ENCODE data around the gene RANBP3L. TPM values are rescaled to one million over a fixed set of nuclear protein-coding genes. Genes with fewer than 3 reads are reported as not detected.

The RANBP3L gene
- total and polyA plus RNA-seq, 2 experiments from 2014 or later, result not detected

DNA sequence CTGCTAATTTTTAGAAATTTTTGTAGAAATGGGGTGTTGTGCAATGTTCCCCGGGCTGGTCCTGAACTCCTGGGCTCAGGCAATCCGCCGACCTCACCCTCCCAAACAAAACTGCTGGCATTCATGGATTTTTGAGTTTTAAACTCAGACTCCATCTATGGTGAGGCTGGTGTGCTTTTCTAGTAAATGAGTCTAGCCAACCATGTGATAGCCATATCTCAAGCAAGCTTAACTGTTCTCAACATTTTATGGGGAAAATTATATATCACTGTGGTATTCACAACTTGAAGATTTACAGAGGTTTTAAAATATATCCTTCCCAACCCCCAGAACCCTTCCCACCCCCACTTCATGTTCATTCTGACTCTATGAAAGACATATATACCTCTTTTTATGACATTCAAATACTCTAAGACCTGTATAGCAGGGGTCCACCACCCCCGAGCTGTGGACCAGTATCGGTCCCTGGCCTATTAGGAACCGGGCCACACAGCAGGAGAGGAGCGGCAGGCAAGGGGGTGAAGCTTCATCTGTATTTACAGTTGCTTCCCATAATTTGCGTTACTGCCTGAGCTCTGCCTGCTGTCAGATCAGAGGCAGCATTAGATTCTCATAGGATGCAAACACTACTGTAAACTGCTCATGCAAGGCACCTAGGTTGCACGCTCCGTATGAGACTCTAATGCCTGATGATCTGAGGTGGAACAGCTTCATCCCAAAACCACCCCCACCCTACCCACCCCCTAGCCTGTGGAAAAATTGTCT is 55.5 kb downstream of the RANBP3L start:
- Histone ChIP-seq H3K79me2 (replicated peaks; ENCODE audit: insufficient read depth) (no peaks in the 10 kb centered on the region), H3K9me2 (ENCODE audit: insufficient read depth) (no peaks in the 10 kb centered on the region; the same call in 1 of the 2 replicates), H3F3A (replicated peaks; ENCODE audit: low read depth) (no peaks in the 10 kb centered on the region), H3K36me3 (ENCODE audit: insufficient read depth) (no peaks in the 10 kb centered on the region), H3K4me2 (no peak overlapping the region), H3K27me3 (ENCODE audit: insufficient read depth) (peaks cover 15% of the 10 kb centered on the region), H3K27ac (ENCODE audit: low read depth) (no peak overlapping the region), H4K20me1 (replicated peaks; ENCODE audit: insufficient read depth) (no peaks in the 10 kb centered on the region), H3K4me3 (no peak overlapping the region), H3K4me1 (ENCODE audit: insufficient read depth) (no peaks in the 10 kb centered on the region), H2AFZ (no peak overlapping the region)
- Mint-ChIP-seq H3K36me3 (ENCODE audit: low read depth) (peaks cover 10% of the 10 kb centered on the region; the same call in 2 of the 3 replicates), H3K9me3 (peaks cover 13% of the 10 kb centered on the region; the same call in 2 of the 3 replicates), H3K27ac (no peak overlapping the region), H3K27me3 (ENCODE audit: insufficient read depth, low read depth, poor library complexity) (peaks cover 18% of the 10 kb centered on the region), H3K4me3 (no peak overlapping the region), H3K4me1 (0 out of 3 replicates have a peak, but pooled peaks cover 2% of the 10 kb centered on the region)
- ATAC-seq (no peak), DNase-seq (ENCODE audit: low spot score) (no peak)
- no peak for TF ChIP-seq JUNB (IDR thresholded peaks at IDR 0.05; ENCODE audit: unreplicated experiment)
- TF ChIP-seq, protein P1, sequence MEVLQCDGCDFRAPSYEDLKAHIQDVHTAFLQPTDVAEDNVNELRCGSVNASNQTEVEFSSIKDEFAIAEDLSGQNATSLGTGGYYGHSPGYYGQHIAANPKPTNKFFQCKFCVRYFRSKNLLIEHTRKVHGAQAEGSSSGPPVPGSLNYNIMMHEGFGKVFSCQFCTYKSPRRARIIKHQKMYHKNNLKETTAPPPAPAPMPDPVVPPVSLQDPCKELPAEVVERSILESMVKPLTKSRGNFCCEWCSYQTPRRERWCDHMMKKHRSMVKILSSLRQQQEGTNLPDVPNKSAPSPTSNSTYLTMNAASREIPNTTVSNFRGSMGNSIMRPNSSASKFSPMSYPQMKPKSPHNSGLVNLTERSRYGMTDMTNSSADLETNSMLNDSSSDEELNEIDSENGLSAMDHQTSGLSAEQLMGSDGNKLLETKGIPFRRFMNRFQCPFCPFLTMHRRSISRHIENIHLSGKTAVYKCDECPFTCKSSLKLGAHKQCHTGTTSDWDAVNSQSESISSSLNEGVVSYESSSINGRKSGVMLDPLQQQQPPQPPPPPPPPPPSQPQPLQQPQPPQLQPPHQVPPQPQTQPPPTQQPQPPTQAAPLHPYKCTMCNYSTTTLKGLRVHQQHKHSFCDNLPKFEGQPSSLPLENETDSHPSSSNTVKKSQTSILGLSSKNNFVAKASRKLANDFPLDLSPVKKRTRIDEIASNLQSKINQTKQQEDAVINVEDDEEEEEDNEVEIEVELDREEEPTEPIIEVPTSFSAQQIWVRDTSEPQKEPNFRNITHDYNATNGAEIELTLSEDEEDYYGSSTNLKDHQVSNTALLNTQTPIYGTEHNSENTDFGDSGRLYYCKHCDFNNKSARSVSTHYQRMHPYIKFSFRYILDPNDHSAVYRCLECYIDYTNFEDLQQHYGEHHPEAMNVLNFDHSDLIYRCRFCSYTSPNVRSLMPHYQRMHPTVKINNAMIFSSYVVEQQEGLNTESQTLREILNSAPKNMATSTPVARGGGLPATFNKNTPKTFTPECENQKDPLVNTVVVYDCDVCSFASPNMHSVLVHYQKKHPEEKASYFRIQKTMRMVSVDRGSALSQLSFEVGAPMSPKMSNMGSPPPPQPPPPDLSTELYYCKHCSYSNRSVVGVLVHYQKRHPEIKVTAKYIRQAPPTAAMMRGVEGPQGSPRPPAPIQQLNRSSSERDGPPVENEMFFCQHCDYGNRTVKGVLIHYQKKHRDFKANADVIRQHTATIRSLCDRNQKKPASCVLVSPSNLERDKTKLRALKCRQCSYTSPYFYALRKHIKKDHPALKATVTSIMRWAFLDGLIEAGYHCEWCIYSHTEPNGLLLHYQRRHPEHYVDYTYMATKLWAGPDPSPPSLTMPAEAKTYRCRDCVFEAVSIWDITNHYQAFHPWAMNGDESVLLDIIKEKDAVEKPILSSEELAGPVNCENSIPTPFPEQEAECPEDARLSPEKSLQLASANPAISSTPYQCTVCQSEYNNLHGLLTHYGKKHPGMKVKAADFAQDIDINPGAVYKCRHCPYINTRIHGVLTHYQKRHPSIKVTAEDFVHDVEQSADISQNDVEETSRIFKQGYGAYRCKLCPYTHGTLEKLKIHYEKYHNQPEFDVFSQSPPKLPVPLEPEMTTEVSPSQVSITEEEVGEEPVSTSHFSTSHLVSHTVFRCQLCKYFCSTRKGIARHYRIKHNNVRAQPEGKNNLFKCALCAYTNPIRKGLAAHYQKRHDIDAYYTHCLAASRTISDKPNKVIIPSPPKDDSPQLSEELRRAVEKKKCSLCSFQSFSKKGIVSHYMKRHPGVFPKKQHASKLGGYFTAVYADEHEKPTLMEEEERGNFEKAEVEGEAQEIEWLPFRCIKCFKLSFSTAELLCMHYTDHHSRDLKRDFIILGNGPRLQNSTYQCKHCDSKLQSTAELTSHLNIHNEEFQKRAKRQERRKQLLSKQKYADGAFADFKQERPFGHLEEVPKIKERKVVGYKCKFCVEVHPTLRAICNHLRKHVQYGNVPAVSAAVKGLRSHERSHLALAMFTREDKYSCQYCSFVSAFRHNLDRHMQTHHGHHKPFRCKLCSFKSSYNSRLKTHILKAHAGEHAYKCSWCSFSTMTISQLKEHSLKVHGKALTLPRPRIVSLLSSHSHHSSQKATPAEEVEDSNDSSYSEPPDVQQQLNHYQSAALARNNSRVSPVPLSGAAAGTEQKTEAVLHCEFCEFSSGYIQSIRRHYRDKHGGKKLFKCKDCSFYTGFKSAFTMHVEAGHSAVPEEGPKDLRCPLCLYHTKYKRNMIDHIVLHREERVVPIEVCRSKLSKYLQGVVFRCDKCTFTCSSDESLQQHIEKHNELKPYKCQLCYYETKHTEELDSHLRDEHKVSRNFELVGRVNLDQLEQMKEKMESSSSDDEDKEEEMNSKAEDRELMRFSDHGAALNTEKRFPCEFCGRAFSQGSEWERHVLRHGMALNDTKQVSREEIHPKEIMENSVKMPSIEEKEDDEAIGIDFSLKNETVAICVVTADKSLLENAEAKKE (CRISPR knock-in tag; IDR thresholded peaks at IDR 0.05), result no peak

DNA sequence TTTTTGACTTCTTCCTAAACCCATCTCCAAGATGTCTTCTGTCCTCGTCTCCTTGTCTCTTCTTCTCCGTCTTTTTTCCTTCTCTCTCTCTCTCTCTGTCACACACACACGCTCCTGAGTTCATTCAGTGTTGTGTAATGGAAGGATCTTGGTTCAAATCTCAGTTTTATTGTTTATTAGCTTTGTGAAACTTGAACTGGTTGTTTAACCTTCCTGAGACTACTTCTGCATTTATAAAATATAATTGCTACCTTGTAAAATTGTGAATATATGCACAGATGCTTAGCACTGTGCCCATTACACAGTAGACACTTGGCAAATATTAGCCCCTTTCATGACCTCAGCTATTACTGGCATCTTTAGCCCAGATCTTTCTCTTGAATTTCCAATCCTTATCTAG is 57.6 kb downstream of the RANBP3L start:
- Histone ChIP-seq H3K27me3 (ENCODE audit: insufficient read depth) (peaks cover 20% of the 10 kb centered on the region), H4K20me1 (replicated peaks; ENCODE audit: insufficient read depth) (no peaks in the 10 kb centered on the region), H3K4me1 (ENCODE audit: insufficient read depth) (peaks cover 11% of the 10 kb centered on the region), H3K79me2 (replicated peaks; ENCODE audit: insufficient read depth) (no peaks in the 10 kb centered on the region), H2AFZ (no peak overlapping the region), H3K4me3 (no peak overlapping the region), H3F3A (replicated peaks; ENCODE audit: low read depth) (no peaks in the 10 kb centered on the region), H3K4me2 (no peak overlapping the region), H3K9me2 (ENCODE audit: insufficient read depth) (no peaks in the 10 kb centered on the region; the same call in 1 of the 2 replicates), H3K27ac (ENCODE audit: low read depth) (no peak overlapping the region), H3K36me3 (ENCODE audit: insufficient read depth) (no peaks in the 10 kb centered on the region)
- Mint-ChIP-seq H3K4me3 (no peak overlapping the region), H3K27ac (no peak overlapping the region), H3K36me3 (ENCODE audit: low read depth) (peaks cover 10% of the 10 kb centered on the region; the same call in 2 of the 3 replicates), H3K4me1 (peaks cover 16% of the 10 kb centered on the region), H3K9me3 (peaks cover 13% of the 10 kb centered on the region; the same call in 2 of the 3 replicates), H3K27me3 (ENCODE audit: insufficient read depth, low read depth, poor library complexity) (peaks cover 18% of the 10 kb centered on the region)
- TF ChIP-seq EZH2phosphoT487 (IDR thresholded peaks at IDR 0.05; ENCODE audit: unreplicated experiment), result no peak
- ATAC-seq (no peak), DNase-seq (ENCODE audit: low spot score) (no peak)

Measured in GM23338 (cell line).